Measurements from ENCODE around the gene MRPL18.

DNA sequence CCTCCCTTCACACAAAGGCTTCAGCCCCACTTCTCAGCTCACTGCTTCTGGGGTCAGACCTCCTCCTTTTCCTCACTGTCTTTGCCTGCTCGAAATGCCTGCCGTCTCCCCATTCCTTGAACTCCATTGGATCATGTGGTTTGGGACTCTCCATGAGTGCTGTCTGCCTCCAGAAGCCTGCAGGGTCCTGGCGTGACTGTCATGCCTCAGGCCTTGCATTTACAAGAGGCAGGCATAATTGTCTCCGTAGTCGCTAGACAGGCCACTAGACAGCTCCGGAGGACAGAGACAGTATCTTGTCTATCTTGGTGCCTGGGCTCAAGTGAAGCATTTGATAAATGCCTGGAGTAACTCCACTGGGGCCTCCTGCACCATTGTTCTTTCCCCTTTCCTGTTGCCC, 25.1 kb downstream of the MRPL18 start:
- TF ChIP-seq POLR2A (IDR thresholded peaks at IDR 0.05), result no peak
- TF ChIP-seq, protein P1, sequence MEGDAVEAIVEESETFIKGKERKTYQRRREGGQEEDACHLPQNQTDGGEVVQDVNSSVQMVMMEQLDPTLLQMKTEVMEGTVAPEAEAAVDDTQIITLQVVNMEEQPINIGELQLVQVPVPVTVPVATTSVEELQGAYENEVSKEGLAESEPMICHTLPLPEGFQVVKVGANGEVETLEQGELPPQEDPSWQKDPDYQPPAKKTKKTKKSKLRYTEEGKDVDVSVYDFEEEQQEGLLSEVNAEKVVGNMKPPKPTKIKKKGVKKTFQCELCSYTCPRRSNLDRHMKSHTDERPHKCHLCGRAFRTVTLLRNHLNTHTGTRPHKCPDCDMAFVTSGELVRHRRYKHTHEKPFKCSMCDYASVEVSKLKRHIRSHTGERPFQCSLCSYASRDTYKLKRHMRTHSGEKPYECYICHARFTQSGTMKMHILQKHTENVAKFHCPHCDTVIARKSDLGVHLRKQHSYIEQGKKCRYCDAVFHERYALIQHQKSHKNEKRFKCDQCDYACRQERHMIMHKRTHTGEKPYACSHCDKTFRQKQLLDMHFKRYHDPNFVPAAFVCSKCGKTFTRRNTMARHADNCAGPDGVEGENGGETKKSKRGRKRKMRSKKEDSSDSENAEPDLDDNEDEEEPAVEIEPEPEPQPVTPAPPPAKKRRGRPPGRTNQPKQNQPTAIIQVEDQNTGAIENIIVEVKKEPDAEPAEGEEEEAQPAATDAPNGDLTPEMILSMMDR (IDR thresholded peaks at IDR 0.05), result no peak

Measured in body of pancreas (tissue), 4 donors.